ELR (cell line): ENCODE data around the gene GDE1.
"Not testable (repeated sequence)": the region's sequence is repeated elsewhere in the genome, so short reads cannot be mapped to it uniquely, and the experiment has no call there.

Experiments
- DNase-seq: peaks from one replicate; pipeline ENCODE4 v3.0.0-alpha.2; 2015; ENCODE audit warnings: low read depth

The GDE1 gene, protein sequence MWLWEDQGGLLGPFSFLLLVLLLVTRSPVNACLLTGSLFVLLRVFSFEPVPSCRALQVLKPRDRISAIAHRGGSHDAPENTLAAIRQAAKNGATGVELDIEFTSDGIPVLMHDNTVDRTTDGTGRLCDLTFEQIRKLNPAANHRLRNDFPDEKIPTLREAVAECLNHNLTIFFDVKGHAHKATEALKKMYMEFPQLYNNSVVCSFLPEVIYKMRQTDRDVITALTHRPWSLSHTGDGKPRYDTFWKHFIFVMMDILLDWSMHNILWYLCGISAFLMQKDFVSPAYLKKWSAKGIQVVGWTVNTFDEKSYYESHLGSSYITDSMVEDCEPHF

DNA sequence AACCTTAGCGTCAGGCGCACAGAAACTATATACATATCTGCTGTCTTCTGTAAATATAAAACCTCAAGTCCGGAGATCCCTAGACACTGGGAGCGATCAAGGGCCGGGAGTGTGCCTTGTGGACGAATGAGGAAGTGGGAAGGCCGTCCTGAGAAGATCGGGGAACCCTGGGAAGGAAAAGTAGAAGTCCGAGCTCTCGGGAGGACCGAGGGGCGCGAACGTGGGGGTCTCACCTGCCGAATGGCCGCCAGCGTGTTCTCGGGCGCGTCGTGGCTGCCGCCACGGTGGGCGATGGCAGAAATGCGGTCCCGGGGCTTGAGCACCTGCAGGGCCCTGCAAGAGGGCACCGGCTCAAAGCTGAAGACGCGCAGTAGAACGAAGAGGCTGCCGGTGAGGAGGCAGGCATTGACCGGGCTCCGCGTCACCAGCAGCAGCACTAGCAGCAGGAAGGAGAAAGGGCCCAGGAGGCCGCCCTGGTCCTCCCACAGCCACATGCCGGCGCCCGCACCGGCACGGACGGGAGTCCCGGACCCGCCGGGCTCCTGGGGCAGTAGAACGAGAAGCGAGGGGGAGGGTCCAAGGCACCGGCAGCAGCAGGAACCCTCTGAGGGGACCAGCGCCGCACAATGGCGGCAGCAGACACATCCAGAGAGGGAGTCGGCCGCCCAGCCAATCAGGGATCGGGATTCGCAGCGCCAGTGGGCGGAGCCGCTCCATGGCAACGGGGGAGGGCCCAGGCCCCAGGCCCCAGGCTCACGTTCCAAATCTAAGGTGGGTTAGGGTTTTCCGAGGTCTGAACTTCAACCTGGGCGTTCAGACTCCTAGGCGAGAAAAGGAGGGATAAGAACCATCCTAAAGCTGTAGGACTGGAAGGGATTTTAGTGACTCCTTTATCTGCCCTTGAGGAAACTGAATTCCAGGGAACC lies at the start of gene GDE1:
Gene GDE1 (minus strand): TSS at position 628 of the 926 bp plus-strand sequence. CDS start 134 bp downstream, at position 494.
- peak; percentile 89 for DNase-seq

DNA sequence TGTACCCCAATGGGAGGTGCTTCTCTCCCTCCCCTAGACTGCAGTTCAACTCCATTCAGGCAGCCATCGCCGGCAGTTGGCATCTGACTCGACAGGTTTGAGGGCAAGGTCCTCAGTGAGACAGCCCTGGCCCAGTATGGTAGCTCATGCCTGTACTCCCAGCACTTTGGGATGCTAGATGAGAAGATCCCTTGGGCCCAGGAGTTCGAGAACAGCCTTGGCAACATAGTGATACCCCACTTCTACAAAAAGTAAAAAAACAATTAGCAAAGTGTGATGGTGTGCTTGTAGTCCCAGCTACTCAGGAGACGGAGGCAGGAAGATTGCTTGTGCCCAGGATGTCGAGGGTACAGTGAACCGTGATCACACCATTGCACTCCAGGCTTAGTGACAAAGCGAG lies 45.7 kb upstream of the GDE1 start:
- DNase-seq = no peak

DNA sequence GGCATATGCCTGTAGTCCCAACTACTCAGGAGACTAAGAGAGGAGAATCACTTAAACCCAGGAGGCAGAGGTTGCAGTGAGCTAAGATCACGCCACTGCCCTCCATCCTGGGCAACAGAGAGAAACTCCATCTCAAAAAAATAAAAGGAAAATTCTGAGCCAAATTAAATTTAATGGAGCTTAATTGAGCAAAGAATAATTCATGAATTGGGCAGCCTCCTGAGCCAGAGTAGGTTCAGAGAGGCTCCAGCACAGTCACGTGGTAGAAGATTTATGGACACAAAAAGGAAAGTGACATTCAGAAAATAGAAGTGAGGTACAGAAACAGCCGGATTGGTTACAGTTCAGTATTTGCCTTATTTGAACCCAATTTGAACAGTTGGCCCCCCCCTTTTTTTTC lies 44.5 kb upstream of the GDE1 start:
- no peak for DNase-seq

DNA sequence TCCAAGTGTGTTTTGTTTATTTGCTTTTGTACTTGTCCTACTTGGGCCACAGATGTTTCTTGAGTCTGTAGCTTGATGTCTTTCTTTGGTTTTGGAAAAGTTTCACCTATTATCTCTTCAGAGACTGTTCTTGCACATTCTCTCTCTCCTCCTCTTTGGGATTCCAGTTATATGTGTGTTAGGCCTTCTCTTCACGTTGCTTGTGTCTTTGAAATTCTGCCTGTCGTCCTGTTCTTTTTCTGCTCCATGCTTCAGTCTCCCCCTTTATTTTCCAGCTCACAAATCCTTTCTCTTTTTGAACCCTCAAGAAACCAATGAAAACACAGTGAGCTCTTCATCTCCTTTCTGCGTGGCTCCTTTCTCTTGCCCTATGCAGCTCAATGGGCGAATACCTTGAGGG lies 41.5 kb upstream of the GDE1 start:
- DNase-seq = no peak

DNA sequence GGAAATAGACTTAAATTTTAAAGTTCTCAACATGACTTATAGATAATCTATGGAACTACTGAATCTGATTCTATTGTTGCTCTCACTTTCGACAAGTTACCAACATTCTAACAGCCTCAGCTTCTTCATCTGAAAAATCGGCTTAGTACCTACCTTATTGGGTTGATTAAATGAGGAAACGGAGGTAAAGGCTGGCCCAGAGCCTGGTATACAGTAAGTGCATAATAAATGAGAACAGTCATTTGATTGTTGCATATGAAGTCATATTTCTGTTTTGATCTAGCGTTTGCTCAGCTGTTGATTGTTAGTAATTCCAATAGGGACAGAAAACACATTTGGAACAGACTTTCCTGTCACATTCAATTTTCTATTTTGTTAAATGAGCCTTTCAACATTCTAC lies 38.2 kb upstream of the GDE1 start:
- no peak for DNase-seq

DNA sequence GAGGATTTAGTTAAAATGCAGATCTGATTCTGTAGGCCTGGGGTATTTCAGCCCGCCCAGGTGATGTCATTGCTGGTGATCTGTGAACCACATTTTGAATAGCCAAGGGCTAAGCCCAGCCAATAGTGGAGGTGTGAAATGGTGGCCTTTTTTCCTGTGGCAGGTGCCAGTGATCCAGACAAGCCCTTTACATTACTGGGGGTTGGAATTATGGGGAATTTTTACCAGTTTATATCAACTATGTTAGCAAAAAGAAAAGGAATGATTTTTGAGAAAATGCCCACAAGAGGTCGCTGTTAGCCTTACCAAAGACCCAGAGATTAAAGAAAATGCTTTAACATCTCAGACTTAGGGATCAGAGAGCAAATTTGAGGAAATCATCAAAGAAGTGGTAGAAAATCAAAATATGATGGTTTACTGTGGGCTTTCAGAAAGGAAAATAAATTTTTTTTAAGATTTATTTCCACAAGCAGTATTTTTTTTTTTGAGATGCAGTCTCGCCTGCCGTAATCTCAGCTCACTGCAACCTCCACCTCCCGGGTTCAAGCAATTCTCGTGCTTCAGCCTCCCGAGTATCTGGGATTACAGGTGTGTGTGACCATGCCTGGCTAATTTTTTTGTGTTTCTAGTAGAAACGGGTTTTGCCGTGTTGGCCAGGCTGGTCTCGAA lies 37.5 kb upstream of the GDE1 start:
- DNase-seq = peak; percentile 74

DNA sequence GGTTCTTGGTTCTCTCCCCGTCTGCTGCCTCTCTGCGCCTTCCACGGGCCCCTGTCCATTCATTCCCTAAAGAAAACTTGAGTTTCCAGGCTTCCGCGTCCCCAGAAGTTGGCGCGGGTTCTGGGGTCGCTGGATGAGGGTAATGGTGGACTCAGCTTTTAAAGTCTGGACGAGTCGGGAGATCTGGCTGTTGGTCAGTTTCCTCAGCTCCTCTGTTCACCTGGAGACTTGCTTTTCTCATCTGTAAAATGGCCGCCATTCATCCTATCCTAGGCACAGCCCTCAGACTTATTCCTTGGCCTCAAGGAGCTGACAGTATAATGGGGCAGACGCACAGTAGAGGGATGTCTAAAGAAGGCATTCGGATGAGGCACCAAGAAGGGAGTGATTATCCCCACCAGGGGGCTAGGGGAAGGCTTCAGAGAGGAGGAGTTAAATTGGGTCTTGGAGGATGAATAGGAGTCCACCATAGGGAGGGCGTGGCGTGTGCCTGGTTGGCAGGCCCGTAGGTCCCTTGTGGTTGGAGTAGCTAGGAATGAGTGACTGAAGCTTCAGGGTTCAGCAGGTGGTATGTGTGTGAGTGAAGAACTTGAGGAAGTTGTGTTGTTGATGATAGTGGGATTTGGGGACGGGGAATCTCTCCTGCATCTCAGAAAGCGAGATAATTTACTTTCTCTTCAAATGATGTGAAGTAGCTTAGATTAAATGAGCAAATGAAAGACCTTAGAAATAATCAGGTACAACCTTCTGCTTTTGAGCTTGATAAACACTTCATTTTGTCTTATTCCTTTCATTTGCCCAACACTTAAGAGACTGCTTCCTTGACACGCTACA lies 34.3 kb upstream of the GDE1 start:
- peak; percentile 74 for DNase-seq

DNA sequence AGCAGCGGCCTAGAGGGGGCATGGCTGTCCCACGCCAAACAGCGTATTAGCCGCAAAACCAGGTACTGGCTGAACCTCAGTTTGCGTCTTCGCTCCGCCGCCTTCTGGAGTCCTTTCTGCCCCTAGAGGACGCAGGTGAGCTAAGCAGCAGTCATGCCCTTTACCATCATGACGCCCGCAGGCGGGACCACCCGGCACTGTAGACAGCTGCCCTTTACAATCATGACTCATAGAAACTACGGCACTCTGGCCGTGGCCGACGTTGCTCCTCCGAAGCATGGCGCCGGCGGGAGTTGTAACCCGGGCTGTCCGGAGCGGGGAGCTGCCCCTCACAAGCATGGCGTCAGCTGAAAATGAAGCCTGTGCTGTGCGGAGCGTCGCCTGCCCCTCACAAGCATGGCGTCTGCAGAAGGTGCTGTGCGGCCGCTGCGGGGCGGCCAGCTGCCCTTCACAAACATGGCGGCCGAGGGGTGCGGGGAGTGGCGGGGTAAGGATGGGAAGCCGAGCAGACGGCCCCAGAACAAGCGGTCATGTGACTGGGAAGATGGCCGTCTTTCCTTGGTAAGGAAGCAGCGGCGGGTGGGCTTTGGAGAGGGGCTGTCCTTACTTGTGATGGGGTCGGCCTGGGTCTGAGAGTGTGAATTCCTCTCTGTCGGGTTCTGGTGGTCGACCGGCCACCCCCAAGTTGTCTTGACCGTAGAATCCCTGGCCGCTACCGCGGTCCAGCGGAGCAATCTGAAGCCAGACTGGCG lies 33.5 kb upstream of the GDE1 start, which contains the start of gene VPS35L:
Gene VPS35L (plus strand): TSS at position 518 of the 752 bp plus-strand sequence. CDS start 27 bp downstream, at position 545.
- peak; percentile 97 for DNase-seq

DNA sequence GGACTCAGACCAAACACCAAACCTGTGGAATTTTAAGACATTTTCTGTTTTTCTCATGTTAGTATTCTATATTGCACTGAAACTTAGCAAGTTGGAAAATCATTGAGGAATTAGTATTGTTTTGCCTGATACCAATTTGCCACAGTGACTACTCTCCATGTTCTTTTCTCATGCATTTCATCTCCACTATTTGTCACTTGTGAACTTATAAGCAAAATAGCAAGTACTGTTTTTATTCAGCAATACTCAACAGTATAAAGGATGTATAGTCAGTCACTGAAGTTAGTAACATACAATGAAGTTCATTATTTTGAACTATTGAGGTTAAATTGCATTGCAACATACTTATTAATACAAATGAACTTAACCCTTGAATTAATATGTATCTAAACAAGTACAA lies 27.8 kb upstream of the GDE1 start:
- DNase-seq = no peak

DNA sequence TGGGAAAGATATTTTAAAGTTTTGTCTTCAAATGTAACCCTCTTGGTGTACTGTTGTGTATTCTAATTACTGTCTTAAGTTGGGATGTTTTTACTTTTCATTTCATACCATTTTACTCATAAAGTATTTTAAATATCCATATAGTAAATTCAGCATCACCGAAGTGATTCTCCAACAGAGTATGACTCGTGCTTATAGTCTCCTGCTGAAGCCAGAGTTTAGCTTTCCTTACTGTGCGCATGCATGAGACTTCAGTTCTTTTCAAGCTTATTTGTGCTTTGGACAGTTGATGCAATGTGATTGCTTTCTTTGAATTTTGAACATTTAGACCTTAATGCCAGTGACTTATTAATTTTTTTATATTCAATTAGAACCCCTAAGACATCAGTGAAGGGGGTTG lies 26.2 kb upstream of the GDE1 start:
- no peak for DNase-seq

DNA sequence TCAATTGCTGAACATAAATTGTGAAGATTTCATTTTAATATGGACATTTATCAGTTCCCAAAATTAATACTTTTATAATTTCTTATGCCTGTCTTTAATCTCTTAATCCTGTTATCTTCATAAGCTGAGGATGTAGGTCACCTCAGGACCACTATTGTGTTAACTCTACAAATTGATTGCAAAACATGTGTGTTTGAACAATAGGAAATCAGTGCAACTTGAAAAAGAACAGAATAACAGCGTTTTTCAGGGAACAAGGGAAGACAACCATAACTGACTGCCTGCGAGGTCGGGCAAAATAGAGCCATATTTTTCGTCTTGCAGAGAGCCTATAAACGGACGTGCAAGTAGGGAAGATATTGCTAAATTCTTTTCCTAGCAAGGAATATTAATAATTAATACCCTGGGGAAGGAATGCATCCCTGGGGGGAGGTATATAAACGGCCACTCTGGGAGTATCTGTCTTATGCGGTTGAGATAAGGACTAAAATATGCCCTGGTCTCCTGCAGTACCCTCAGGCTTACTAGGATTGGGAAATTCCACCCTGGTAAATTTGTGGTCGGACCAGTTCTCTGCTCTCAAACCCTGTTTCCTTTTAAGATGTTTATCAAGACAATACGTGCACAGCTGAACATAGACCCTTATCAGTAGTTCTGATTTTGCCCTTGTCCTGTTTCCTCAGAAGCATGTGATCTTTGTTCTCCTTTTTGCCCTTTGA lies 21.5 kb upstream of the GDE1 start:
- DNase-seq = not testable (repeated sequence)

DNA sequence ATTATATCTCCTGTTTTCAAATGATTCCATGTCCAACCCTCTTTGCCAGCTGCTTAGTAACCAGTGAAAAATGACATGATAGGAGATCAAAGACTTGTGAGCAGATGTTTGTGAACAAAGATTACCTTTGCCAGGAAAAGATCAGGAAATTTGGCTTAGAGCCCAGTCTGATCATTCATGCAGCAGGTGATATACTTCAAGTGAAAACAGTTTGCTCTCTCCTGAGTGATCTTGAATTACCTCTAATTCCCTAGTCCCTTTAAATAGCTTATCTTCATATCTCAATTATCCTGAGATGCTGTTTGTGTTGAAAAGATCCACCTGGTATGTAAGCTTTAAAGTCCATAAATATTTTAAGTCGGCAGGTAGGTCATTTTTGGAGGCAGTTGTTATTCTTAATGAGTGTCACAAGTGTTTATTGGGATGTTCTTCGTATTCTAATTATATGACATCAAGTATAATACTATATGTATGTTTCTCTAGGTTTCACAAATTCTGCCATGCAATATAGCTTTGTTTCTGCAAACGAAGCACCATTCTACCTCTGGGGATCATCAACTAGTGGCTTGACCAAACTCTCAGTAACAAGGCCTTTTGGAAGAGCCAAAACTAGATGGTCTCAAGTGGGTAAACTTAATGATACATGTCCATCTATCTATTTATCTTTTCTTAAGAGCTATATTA lies 20.4 kb upstream of the GDE1 start:
- DNase-seq = no peak

DNA sequence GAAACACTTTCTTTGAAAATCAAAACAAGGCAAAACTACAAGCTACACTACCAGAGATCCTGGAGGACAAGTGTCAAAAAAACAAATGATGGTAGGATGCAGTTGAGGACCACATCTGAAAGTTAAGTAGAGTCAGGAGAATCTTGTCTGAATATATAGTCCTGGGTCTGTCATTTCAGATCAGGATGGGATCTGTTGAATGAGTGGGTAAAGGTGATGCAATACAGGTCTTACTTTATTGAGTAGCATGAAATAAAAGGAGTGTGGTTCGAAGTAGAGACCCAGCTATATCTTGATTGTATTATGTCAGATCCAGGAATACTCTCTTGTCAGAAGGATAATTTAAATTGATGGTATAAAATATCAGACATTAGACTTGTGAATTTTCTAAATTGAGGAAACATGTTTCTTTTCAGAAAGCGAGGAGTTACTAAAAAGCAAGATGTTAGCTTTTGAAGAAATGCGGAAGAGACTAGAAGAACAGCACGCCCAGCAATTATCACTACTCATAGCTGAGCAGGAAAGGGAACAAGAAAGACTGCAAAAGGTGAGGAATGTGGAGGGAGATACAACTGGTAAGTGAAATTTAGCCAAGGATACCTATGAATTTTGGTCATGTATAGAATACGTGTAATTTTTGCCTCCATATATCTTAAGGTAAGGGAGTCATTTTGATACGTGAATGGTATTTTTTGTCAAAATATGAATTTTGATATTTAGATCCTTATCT lies 18.5 kb upstream of the GDE1 start:
- DNase-seq = no peak

DNA sequence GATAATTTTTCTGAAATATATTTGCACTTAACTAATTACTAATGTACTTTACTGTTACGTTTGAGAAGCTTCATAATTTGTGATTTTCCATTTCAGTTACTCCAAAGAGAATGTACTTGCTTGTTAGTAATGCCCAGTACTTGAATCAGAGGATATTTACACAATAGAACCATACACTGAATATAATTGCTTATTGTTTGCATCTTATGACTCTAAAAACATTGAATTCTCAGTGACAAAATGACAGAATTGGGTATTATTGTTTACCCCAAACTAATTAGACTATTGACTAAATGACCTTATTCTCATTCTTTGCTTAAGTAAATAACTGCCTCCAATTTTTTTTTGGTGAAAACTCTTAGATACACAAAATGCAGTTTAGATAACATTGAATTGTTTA lies 10.7 kb upstream of the GDE1 start:
- no peak for DNase-seq

DNA sequence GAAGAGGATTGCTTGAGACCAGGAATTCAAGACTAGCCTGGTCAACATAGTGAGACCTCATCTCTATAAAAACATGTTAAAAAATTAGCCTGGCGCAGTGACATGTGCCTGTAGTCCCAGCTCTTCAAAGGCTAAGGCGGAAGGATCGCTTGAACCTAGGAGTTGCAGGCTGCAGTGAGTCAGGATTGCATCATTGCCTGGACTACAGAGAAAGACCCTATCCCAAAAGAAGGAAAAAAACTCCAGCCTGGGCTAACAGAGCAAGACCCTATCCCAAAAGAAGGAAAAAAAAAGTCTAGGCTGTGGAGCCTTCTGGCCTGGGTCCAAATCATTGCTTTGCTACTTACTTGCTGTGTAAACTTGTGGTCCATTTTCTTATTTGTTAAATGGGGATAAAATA lies 6.8 kb upstream of the GDE1 start:
- no peak for DNase-seq

DNA sequence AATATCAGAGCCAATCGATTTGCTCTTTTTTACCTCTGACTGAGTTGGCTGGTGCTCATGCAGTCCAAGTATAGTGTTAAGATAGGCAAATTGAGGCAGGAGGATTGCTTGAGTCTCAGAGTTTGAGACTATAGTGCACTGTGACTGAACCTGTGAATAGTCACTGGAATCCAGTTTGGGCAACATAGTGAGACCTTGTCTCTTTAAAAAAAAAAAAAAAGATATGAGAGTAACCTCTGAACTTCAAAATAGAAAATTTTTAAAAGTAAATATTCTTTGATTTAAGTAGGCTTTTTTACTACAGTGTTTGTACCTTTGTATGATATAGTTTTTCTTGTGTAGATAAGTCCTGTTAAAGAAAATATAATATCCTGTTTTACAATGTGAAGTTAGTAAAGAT lies 5.3 kb upstream of the GDE1 start:
- no peak for DNase-seq

DNA sequence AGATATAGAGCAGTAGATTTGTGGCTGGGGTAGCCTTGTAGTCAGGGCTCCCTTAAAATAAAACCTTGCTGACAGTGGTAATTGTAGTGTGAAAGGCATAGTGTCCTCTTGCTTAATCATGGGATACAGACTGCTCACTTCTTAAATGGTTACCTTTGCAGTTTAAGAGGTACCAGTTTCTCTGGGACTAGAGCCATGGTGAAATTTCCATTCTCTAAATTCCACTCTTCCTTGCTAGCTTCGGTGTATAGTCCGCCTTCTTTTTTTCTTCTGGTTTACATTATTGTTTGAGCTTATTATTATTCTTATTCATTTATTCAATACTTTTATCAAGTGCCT lies 3.5 kb upstream of the GDE1 start:
- no peak for DNase-seq

DNA sequence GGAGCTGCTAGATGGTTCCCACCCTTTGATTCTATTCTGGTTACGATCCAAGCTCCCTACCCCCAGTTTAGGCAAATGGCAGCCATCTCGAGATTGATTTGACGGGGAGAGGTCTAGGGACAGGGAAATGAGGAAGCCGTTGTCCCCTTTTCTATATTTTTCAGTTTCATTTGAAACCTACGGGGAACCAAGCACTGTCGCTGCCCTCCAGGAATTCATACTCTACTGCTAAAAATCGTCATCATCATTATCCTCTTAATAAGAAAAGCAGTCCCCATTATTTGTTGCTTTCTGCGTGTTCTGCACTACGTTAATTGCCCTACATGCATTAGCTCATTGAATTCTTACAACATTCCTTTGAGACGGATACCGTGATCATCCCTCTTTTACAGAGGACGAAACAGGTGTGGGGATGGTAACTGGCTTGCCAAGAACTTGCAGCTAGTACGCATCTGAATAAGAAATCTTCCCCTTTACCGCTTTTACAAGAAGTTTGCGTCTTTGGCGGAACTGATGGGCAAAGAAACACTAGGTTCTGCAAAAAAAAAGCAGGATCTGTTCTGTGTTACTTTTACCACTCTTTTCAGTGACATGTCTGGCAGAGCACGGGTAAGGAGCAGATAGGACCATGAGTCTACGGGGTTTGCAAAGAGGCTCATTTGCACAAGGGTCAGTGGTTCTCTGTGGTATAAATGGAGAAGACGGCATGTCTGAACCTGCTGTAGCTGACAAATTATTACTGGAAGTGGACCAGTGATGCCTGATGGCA lies 2.9 kb upstream of the GDE1 start:
- DNase-seq = peak; percentile 28

DNA sequence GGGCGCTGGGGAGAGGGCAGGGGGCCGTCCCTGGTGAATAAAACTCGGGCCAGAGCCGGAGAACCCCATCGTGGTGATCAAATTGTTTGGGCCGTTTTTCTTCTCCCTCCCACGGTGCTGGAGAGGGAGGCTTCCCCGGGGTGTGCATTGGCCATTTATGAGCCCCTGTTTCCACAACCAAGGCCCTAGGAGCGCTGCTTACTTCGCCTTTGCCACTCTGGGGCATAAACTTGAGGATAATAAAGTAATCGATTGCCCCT lies 2.4 kb upstream of the GDE1 start:
- peak; percentile 12 for DNase-seq
